Tibial nerve (tissue), 4 donors: ENCODE results near the gene SMIM22. TPM values are rescaled to one million over a fixed set of nuclear protein-coding genes. Genes with fewer than 3 reads are reported as not detected.
A peak's percentile ranks its signal among the peaks of the same experiment; 100 is the strongest.

Experiments
- DNase-seq, 2 donors: peaks; one replicate each; pipeline ENCODE4 v3.0.0-alpha.2; 2019; ENCODE audit warnings: low spot score in 2 of 2
- H3K27ac ChIP-seq, 4 donors: fragments of 200-600 bp; sonication (generic) in 3 of 4; one replicate each; pipeline ENCODE4 v1.5.1; 2017 to 2019; ENCODE audit warnings: mild to moderate bottlenecking in 1 of 4
- H3K27me3 ChIP-seq, 2 donors: fragments of 200-600 bp; sonication (generic) in 1 of 2; one replicate each; pipeline versions ENCODE4 v1.5.1 to v1.6.0; 2017 to 2019
- H3K36me3 ChIP-seq, 3 donors: fragments of 200-600 bp; sonication (generic); one replicate each; pipeline ENCODE4 v1.5.1; 2018 to 2019
- H3K4me1 ChIP-seq, 4 donors: fragments of 200-600 bp; sonication (generic) in 3 of 4; one replicate each; pipeline ENCODE4 v1.5.1; 2017 to 2019
- H3K4me3 ChIP-seq, 4 donors: fragments of 200-600 bp; sonication (generic) in 3 of 4; one replicate each; pipeline ENCODE4 v1.5.1; 2017 to 2019; ENCODE audit warnings: mild to moderate bottlenecking in 1 of 4, moderate library complexity in 1 of 4
- H3K9me3 ChIP-seq, 4 donors: fragments of 200-600 bp; sonication (generic) in 3 of 4; one replicate each; pipeline ENCODE4 v1.5.1; 2017 to 2019
- CTCF ChIP-seq, 5 experiments: fragments of 200-600 bp in 3 of 5; fragments of 450-650 bp in 2 of 5; sonication (generic) in 3 of 5; IDR thresholded peaks; one replicate each; pipeline ENCODE4 v1.5.1; 2016 to 2019; ENCODE audit warnings: antibody characterized with exemption in 5 of 5, mild to moderate bottlenecking in 3 of 5, moderate library complexity in 2 of 5
- EP300 ChIP-seq, 2 donors: sonication (generic); formaldehyde crosslinking; IDR thresholded peaks; one replicate each; pipeline ENCODE4 v1.6.1; 2017; ENCODE audit warnings: antibody characterized with exemption in 2 of 2, mild to moderate bottlenecking in 1 of 2
- POLR2A ChIP-seq, 2 donors: fragments of 450-650 bp; IDR thresholded peaks; one replicate each; pipeline ENCODE4 v1.6.1; 2017; ENCODE audit warnings: antibody characterized with exemption in 2 of 2, mild to moderate bottlenecking in 2 of 2, moderate library complexity in 2 of 2
- WGBS, 2 donors: methylation state at CpG; one replicate each; pipeline ENCODE4 v1.1.5; 2018; 5-methylcytosine and 5-hydroxymethylcytosine counted together
- total RNA-seq, 4 donors: library from RNA; depleted of rRNA; stranded (reverse); fragments of >200 nt; gene quantifications; one replicate each; pipeline ENCODE4 v1.1.0, GENCODE V29; 2016

Gene SMIM22
- total RNA-seq, 4 donors from 2014 or later = not detected

DNA sequence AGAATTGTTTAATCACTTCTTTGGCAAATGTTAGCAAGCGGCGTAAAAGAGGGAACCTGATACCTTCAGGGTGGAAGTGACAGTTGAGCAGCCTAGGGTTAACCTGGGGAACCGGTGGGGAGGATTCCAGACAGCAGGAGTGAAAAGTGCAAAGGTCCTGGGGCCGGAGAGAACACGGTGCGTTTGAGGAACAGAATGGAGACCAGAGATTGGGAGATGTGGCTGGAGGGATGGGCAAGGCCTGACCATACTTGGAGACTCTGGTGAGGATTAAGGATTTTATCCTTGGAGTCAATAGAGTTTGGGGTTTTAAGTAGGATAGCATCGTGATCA, 25.9 kb upstream of the SMIM22 start:
- H3K36me3 ChIP-seq = peaks cover 0 to 12% (median 0%) of the 10 kb centered on the region in 3 donors
- TF ChIP-seq CTCF (IDR thresholded peaks at IDR 0.05) = no peak
- TF ChIP-seq POLR2A (IDR thresholded peaks at IDR 0.05) = no peak
- TF ChIP-seq EP300 (IDR thresholded peaks at IDR 0.05) = no peak
- H3K4me1 ChIP-seq = peaks cover 0 to 36% (median 22%) of the 10 kb centered on the region in 4 donors
- no peaks in the 10 kb centered on the region for H3K27me3 ChIP-seq
- H3K9me3 ChIP-seq = no peaks in the 10 kb centered on the region
- no peak for DNase-seq
- 52 to 54% methylated on average over 7 of the region's 7 CpGs for WGBS, 2 donors
- H3K4me3 ChIP-seq = peak overlapping the region in 3 of 4 donors; percentile 45 to 82 (median 79)
- peak overlapping the region in 2 of 4 donors; percentile 88 to 94 for H3K27ac ChIP-seq

DNA sequence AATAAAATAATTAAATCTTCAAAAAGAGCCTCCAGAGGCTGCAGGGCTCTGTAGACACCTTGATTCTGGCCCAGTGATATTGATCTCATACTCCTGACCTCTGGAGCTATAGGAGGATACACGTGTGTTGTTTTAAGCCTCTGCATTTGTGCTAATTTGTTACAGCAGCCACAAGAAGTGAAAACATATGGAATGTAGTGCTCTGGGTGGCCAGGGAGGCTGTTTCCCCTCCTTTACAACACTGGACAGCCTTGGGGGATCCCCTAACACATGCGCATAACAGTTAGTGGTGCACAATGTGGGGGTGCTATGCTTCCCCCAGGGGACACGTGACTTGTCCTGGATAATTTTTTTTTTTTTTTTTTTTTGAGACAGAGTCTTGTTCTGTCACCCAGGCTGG, 23.5 kb upstream of the SMIM22 start:
- no peak for DNase-seq
- Histone ChIP-seq H3K36me3 (no peaks in the 10 kb centered on the region), H3K4me3 (no peak overlapping the region), H3K4me1 (peaks cover 0 to 17% (median 8%) of the 10 kb centered on the region in 4 donors), H3K9me3 (no peaks in the 10 kb centered on the region), H3K27ac (no peak overlapping the region), H3K27me3 (no peaks in the 10 kb centered on the region)
- WGBS, 2 donors = 46 to 48% methylated on average over 3 of the region's 3 CpGs
- TF ChIP-seq POLR2A (IDR thresholded peaks at IDR 0.05) (no peak), EP300 (IDR thresholded peaks at IDR 0.05) (no peak), CTCF (IDR thresholded peaks at IDR 0.05) (no peak)

- TF ChIP-seq CTCF (IDR thresholded peaks at IDR 0.05) (no peak), POLR2A (IDR thresholded peaks at IDR 0.05) (no peak), EP300 (IDR thresholded peaks at IDR 0.05) (no peak)
- no peaks in the 10 kb centered on the region for H3K36me3 ChIP-seq
- H3K9me3 ChIP-seq = no peaks in the 10 kb centered on the region
- H3K4me1 ChIP-seq = peaks cover 0 to 15% (median 7%) of the 10 kb centered on the region in 4 donors
- no peak for DNase-seq
- H3K4me3 ChIP-seq = no peak overlapping the region
- H3K27ac ChIP-seq = no peak overlapping the region
- no peaks in the 10 kb centered on the region for H3K27me3 ChIP-seq
- WGBS, 2 donors = 88% methylated on average over 5 of the region's 5 CpGs
These were observed 22.8 kb upstream of the SMIM22 start for GRCh38 chr16:4772351-4772750.

DNA sequence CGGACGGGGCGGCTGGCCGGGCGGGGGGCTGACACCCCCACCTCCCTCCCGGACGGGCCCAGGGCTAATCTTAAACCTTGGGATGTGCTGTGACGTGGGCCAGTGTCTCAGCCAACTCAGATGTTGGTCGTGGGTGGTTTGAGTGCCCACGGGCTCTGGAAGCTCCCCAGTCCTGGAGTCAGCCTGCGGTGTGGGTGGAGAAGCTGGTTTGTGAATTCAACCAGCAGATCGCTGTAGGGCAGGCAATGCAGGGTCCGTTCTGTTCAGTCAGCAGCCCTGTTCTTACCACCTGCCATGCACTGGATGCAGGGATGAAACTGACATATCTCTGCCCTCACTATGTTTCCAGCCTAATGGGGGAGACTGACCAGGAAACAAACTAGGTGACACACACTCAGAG, 20.2 kb upstream of the SMIM22 start:
- Histone ChIP-seq H3K4me1 (no peaks in the 10 kb centered on the region), H3K36me3 (no peaks in the 10 kb centered on the region), H3K27me3 (no peaks in the 10 kb centered on the region), H3K27ac (no peak overlapping the region), H3K4me3 (no peak overlapping the region), H3K9me3 (no peaks in the 10 kb centered on the region)
- no peak for DNase-seq
- WGBS, 2 donors = 71 to 81% methylated on average over 5 to 10 of the region's 13 CpGs
- no peak for TF ChIP-seq EP300 (IDR thresholded peaks at IDR 0.05)
- no peak for TF ChIP-seq CTCF (IDR thresholded peaks at IDR 0.05)

DNA sequence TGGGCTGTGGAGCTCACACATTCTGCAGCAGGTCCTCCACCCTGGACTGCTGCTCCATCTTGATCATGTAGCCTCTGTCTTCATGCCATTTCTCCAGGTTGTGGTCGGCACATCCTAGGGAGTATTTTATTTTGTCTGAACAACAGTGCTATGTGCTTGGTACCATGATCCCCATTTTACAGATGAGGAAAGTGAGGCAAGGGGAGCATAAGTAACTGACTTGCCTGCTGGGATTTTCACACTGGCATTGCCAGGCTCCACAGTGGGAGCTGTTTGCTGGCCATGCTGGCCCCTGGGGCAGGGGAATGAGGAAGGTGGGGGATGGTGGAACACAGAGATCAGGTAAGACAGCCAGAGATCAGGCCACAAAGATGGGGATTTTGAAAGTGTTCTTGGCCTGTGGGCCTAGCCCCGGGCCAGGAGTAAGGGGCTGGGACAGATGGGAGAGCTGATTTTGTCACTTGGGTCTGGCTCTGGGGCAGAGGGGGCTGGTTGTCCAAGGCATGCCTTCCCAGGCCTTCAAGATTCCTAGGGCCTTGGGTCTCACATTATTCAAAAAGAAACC, 18.9 kb upstream of the SMIM22 start:
- Histone ChIP-seq H3K9me3 (no peaks in the 10 kb centered on the region), H3K4me3 (no peak overlapping the region), H3K4me1 (no peaks in the 10 kb centered on the region), H3K27ac (no peak overlapping the region), H3K27me3 (no peaks in the 10 kb centered on the region), H3K36me3 (no peaks in the 10 kb centered on the region)
- DNase-seq = no peak
- TF ChIP-seq EP300 (IDR thresholded peaks at IDR 0.05) (no peak), CTCF (IDR thresholded peaks at IDR 0.05) (no peak), POLR2A (IDR thresholded peaks at IDR 0.05) (no peak)
- 89 to 93% methylated on average over 2 of the region's 2 CpGs for WGBS, 2 donors
